GM18858 (cell line): ENCODE data around the gene CARS2.
A peak's percentile ranks its signal among the peaks of the same experiment; 100 is the strongest.
"Not testable (repeated sequence)": the region's sequence is repeated elsewhere in the genome, so short reads cannot be mapped to it uniquely, and the experiment has no call there.

Source experiments
- ATAC-seq: cut with Tn5 transposase; IDR thresholded peaks from one replicate; pipeline ENCODE4 v1.9.1; 2021; ENCODE audit not compliant: unreplicated experiment

CARS2 gene

GRCh38 chr13:110624766-110625756 is 80.9 kb downstream of the CARS2 start:
- ATAC-seq = no peak

- ATAC-seq = no peak
These were observed 85.3 kb downstream of the CARS2 start for GRCh38 chr13:110620596-110620995.

GRCh38 chr13:110618780-110619179 is 87.1 kb downstream of the CARS2 start:
- no peak for ATAC-seq

GRCh38 chr13:110618167-110618566 is 87.7 kb downstream of the CARS2 start:
- no peak for ATAC-seq

- ATAC-seq = no peak
These were observed 88.4 kb downstream of the CARS2 start for GRCh38 chr13:110617321-110618072.

- peak; percentile 37 for ATAC-seq
These were observed 89.5 kb downstream of the CARS2 start for GRCh38 chr13:110616103-110617101.

GRCh38 chr13:110615322-110616102 is 90.4 kb downstream of the CARS2 start, which contains the start of gene NAXD:
NAXD (plus strand) TSS chr13:110615545; CDS start chr13:110615602, 57 bp downstream.
- ATAC-seq = peak; percentile 61

- ATAC-seq = no peak
These were observed 91.0 kb downstream of the CARS2 start for GRCh38 chr13:110615005-110615321.

- peak; percentile 30 for ATAC-seq
These were observed 94.8 kb downstream of the CARS2 start for GRCh38 chr13:110610955-110611595.

- ATAC-seq = no peak
These were observed 98.2 kb downstream of the CARS2 start for GRCh38 chr13:110607675-110608224.

GRCh38 chr13:110606281-110606680 is 99.6 kb downstream of the CARS2 start:
- not testable (repeated sequence) for ATAC-seq

- no peak for ATAC-seq
These were observed 100.8 kb downstream of the CARS2 start for GRCh38 chr13:110605132-110605531.

GRCh38 chr13:110600980-110601379 is 104.9 kb downstream of the CARS2 start:
- no peak for ATAC-seq

- ATAC-seq = no peak
These were observed 105.6 kb downstream of the CARS2 start for GRCh38 chr13:110600261-110600819.

GRCh38 chr13:110597041-110597689 is 108.8 kb downstream of the CARS2 start:
- ATAC-seq = no peak

- ATAC-seq = peak; percentile 88
These were observed 112.3 kb downstream of the CARS2 start for GRCh38 chr13:110593430-110594130.

GRCh38 chr13:110592665-110593064 is 113.3 kb downstream of the CARS2 start:
- no peak for ATAC-seq
